Uterus (tissue), 2 donors: ENCODE results near the gene PGC.

Experiments
- POLR2A ChIP-seq, 2 donors: fragments of 450-650 bp; IDR thresholded peaks; one replicate each; pipeline ENCODE4 v1.6.1; 2016; ENCODE audit warnings: antibody characterized with exemption in 2 of 2, mild to moderate bottlenecking in 1 of 2, moderate library complexity in 1 of 2
- TF ChIP-seq, protein P1 (sequence below), 4 experiments: fragments of 200-600 bp in 2 of 4; fragments of 450-650 bp in 2 of 4; sonication (generic) in 2 of 4; IDR thresholded peaks; one replicate each; pipeline ENCODE4 v1.5.1; 2016 to 2019; ENCODE audit warnings: antibody characterized with exemption in 4 of 4, mild to moderate bottlenecking in 2 of 4, moderate library complexity in 1 of 4

DNA sequence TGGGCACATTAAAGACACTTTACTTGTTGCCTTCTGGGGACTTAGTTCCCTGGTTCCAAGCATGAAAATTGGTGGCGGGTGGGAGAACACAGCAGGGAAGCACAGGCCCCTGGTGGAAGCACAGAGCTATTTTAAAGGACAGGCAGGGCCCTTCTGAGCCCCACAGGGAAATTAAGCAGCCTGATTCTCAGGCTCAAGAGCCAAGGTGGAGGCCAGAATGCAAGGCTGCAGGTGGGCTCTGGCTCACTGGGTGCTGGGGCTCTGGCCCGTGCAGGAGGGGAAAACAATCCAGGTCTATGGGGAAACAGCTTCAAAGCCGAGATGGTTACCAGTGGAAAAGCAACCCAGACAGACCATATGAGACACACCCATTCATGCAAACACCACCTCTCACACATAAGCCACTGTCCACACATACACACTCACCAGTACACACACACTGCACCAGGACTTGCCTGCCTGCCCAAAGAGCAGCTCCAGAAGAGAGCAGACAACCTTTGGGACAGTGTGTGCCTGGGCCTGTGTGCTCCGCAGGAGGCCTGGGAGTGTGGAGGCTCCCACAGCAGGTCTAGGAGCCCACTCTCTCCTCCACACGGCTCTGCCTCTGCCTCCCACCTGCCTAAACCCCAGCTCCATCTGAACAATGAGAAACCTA is 42.4 kb downstream of the PGC start:
- TF ChIP-seq POLR2A (IDR thresholded peaks at IDR 0.05): no peak
- TF ChIP-seq, protein P1, sequence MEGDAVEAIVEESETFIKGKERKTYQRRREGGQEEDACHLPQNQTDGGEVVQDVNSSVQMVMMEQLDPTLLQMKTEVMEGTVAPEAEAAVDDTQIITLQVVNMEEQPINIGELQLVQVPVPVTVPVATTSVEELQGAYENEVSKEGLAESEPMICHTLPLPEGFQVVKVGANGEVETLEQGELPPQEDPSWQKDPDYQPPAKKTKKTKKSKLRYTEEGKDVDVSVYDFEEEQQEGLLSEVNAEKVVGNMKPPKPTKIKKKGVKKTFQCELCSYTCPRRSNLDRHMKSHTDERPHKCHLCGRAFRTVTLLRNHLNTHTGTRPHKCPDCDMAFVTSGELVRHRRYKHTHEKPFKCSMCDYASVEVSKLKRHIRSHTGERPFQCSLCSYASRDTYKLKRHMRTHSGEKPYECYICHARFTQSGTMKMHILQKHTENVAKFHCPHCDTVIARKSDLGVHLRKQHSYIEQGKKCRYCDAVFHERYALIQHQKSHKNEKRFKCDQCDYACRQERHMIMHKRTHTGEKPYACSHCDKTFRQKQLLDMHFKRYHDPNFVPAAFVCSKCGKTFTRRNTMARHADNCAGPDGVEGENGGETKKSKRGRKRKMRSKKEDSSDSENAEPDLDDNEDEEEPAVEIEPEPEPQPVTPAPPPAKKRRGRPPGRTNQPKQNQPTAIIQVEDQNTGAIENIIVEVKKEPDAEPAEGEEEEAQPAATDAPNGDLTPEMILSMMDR (IDR thresholded peaks at IDR 0.05): no peak
